ENCODE measurements around the gene SDK2. TPM values are rescaled to one million over a fixed set of nuclear protein-coding genes. Genes with fewer than 3 reads are reported as not detected.

The SDK2 gene
- total RNA-seq, 1 donor from 2014 or later = 0.18 TPM

DNA sequence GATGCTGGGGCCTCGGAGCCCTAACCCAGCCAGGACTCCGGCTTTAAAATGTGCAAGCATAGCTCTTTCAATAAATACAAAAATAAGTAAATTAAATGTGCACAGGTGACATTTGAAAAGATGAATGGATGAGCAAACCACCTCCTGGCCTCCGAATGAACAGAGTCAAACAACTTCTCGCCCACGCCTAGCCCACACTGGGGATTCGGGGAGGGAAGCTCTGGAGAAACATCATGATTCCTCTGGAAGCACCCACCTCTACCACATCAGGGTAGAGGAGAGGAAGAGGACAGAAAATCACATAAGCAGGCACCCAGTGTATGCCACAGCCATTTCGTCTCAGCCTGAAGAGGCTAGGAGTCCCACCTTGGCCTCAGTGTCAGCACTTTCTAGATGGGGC lies 105.8 kb downstream of the SDK2 start:
- no peak for DNase-seq (ENCODE audit: extremely low read depth, low read depth, low spot score)

DNA sequence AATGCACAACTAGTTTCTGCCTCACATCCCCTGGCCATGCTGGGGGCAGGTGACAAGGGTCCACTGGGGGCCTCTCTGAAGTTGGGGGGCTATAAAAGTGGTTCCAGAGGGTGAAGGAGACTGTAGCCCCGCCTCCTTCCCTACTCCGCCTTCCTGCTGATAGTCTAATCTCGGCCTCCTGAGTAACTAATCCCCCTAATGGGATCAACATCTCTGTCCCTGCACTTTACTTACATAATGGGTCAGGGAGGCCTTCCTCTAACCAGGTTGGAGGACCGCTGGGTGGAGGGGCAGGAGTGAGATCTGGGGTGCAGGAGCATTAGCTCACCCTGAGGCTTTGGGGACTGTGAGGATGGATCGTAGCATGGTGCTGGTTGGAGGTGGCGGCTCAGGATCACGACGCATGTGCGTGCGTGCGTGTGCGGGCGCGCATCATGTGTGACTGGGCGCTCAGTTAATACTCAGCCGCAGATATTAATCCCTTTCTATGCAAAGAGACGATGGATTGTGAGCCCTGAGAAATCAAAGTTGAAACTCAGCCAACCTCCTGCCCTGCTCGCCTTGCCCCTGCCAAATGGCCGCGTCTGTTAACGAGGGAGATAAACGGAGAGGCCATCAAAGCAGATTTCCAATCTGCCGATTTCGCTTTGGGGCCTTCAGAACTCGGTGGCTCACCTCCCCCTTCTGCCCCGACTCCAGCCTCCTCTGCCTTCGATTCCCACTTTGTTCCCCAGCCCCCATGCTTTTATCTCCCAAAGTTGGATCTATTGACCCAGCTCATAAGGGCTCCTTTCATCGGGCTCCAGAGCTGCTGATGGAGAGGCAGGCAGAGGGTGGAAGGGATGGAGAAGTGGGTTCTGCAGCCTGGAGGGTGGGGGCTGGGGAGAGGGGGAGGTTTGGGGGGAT lies 107.3 kb downstream of the SDK2 start:
- DNase-seq (ENCODE audit: extremely low read depth, low read depth, low spot score) = no peak

DNA sequence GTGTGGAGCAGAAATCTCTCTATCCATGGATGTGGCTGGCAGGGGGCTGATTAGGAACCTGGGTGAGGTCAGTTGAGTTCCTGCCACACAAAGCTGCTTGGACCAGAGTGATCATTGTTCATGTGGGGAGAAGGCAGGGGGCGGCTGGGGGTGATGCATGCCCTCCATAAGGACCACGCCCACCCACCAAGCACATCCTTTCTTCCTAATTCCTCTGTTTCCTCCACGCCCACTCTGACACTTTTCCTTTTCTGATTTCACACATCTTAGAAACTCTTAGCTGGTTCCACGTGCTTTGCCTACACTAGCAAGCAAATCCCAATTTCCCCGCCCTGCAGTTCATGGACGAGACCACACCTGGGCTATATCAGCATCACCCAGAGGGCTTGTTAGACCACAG lies 108.5 kb downstream of the SDK2 start:
- no peak for DNase-seq (ENCODE audit: extremely low read depth, low read depth, low spot score)

- DNase-seq (ENCODE audit: extremely low read depth, low read depth, low spot score) = no peak
Measured at GRCh38 chr17:73534209-73534909, 109.9 kb downstream of the SDK2 start.

DNA sequence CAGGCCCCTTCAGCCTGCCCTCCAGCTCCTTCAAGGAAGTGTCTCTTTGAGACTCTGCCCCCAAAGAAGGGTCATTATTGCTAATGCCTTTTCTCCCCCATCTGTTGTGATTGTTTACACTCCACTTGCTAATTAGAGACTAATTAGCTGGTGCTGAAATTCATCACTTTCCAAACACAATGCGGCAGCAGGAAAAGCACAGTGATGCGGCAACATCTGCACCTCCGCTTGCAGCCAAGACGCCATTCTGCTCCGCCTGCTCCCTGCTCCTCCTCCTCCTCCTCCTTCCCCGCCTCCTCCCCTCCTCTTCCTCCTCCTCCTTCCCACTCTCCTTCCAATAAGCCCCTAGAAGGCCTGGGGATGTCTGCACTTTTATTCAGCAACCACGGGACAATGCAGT lies 110.5 kb downstream of the SDK2 start:
- DNase-seq (ENCODE audit: extremely low read depth, low read depth, low spot score) = no peak

DNA sequence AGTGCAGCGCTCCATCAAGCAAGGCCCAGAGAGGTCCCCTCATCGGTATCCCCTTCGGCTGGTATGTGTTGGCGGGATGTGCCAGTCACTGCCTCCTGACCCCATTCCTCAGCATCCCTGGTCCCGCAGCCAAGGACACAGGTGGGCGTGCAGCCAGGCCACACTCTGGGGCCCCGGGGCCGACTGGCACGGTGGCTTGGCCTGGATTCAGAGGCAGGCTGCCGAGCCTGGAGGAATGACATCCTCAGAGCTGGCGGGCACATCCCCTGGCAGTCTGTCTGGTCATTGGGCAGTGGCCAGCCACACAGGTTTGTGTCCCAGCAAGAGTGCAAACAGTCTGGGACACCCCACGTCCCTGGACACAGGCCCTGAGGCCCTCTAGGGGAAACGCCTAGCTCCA lies 111.1 kb downstream of the SDK2 start:
- DNase-seq (ENCODE audit: extremely low read depth, low read depth, low spot score) = no peak

GRCh38 chr17:73532421-73532901 lies 111.8 kb downstream of the SDK2 start:
- no peak for DNase-seq (ENCODE audit: extremely low read depth, low read depth, low spot score)

DNA sequence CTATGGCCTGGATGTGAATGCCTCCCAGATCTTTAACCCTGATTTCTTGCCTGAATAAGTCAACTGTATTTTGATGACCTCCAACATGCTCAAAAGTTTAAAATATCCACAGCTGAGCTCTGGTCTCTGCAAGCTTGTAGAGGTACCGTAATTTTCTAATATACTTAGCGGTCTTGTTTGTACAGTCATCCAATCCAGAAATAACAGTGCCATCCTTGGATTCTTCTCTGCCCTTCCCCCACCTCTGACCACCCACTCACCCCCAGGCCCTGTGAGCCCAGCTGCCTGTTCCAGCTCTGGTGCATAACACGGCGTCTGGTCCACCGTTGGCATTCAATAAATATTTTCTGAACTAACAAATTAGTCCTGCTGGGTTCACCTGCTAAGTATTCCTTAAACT lies 113.1 kb downstream of the SDK2 start:
- no peak for DNase-seq (ENCODE audit: extremely low read depth, low read depth, low spot score)

DNA sequence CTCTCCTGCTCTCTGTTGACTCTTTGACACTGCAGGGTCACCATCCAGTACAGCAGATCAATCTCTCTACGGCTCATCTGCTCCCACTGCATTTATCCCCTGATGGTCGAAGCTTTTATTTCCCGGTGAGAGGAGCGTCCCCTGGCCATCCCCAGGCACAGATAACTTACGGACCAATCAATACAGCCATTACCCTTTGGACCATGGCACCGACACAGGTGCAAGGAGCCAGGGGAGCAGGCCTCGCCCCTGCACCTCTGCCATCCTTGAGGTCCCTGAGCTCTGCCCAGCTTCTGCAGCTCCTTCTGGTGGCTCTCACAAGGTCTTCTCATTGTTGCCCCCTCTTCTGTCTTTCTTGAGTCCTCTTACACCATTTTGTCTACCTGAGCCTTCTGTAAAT lies 115.6 kb downstream of the SDK2 start:
- no peak for DNase-seq (ENCODE audit: extremely low read depth, low read depth, low spot score)

DNA sequence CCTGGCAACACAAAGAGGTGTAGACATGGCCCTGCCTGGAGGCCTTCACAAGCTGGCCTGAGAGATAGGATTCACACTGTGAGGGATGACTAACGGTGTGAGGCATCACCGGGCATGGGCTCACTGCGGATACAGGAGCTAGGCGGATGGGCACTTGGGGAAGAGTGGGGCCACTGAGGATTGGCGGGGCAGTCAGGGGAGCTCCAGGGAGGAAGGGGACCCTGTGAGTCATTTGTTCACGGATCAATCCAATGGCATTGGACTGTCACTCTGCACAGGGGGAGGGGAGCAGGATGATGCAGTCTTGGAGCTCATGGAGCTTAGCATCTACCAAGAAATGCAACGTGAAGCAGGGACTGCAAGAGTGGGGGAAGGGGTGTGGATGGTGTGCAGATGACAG lies 117.3 kb downstream of the SDK2 start:
- DNase-seq (ENCODE audit: extremely low read depth, low read depth, low spot score) = no peak

GRCh38 chr17:73524941-73525679 lies 119.1 kb downstream of the SDK2 start:
- DNase-seq (ENCODE audit: extremely low read depth, low read depth, low spot score) = no peak

- no peak for DNase-seq (ENCODE audit: extremely low read depth, low read depth, low spot score)
Measured at GRCh38 chr17:73522696-73523095, 121.5 kb downstream of the SDK2 start.

- DNase-seq (ENCODE audit: extremely low read depth, low read depth, low spot score) = no peak
Measured at GRCh38 chr17:73522107-73522506, 122.1 kb downstream of the SDK2 start.

- no peak for DNase-seq (ENCODE audit: extremely low read depth, low read depth, low spot score)
Measured at GRCh38 chr17:73521376-73521775, 122.9 kb downstream of the SDK2 start.

DNA sequence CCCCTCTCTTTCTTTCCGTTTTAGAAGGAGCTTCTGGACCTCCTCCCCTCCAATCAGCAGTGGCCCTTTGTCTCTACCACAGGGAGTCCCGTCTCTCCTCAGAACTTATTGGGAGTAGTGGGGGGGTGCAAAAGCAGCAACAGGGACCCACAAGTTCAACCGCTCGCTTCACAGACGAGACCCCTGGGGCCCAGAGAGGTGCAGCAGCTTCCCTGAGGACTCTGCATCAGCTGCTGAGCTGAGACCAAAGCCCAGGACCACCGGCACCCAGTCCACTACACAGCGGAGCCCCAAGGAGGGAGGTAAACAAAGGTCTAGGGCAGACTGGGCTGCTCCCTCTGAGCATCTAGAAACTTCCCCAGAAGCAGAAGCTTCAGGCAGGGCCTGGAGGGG lies 123.9 kb downstream of the SDK2 start:
- no peak for DNase-seq (ENCODE audit: extremely low read depth, low read depth, low spot score)

DNA sequence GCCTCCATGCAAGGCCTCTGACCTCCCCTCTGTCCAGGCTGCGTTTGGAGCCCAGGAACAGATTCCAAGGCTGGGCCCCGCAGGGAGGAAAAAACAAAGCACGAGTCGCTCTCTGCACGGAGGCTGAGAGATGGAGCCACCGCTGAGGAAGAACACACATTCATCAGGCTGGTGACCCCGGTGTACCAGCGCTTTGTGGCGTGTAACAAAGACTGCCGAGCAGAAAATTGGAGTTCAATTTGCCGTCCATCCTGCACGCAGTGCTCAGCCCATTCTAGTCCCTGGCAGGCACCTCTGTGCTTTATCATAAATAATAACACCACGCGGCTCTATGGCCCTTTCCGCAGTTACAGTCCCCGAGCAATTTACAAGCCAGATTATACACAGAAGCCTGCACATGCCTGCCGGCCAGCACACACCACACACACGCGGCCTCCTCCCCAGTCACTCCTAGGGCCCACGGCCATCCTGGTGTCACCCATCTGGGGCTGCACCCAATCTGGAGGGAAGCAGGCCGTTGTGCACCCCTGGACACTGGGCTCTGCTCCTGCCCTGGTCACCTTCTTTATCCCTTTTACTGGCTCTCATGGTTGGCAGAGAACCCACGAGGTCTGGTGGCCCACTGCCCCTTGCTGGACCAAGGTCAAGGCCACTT lies 124.4 kb downstream of the SDK2 start:
- DNase-seq (ENCODE audit: extremely low read depth, low read depth, low spot score) = no peak

GRCh38 chr17:73519011-73519410 lies 125.2 kb downstream of the SDK2 start:
- DNase-seq (ENCODE audit: extremely low read depth, low read depth, low spot score) = no peak

- DNase-seq (ENCODE audit: extremely low read depth, low read depth, low spot score) = no peak
Measured at GRCh38 chr17:73516431-73516830, 127.8 kb downstream of the SDK2 start.

DNA sequence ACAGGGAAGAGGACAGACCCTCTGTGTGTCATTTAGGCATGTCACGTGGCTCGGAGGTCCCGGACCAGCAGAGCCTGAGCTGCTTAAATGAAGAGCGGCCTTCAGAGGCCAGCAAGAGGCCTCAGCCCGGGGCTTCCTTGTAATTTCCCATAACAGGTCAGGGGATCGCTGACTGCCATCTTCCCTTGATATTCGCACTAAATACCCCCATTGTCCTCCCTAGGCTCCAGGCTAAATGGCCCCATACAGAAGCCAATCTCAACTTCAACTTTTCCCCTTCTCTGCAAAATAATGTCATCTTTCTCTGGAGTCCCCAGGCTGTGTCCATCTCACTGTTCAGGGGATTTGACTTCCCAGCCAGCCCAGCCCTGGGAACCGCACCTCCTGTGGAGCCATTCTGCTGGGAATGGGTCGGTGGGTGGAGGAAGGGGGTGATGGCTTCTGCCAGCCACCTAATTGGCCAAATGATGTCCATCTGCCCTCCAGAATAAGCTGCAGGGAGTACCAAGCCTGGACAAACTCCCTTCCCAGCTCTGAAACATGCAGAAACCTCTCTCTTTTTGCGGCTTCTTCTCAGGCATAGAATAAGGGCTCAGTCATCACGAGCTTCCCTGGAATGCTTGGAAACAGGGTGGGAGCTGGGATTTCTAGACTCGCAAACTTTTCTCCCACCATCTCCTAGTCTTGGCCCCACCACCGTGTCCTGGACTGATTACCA lies 129.9 kb downstream of the SDK2 start:
- no peak for DNase-seq (ENCODE audit: extremely low read depth, low read depth, low spot score)

DNA sequence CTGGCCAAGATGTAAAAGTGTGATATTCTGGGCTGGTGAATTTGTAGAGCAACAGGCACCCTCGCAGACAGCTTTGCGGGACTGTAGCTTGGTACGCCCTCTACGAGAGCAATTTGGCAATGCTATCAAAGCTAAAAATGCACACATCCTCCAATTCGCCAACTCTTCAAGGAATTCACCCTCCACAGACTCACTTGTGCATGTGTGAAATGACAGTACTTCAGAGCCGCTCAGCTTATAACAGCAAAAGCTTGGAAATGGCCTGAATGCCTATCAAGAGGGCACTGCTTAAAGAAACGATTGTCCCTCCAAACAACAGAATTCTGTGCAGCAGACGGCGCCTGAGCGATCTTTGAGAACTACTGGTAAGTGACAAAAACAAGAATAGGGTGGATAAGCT lies 130.8 kb downstream of the SDK2 start:
- DNase-seq (ENCODE audit: extremely low read depth, low read depth, low spot score) = no peak

Measured in glomerular endothelial cell (primary cell).